Measurements from ENCODE around the gene ORMDL1. TPM values are rescaled to one million over a fixed set of nuclear protein-coding genes. Genes with fewer than 3 reads are reported as not detected.

ORMDL1 gene
- total and polyA plus RNA-seq, 4 donors: 22.1 to 64.9 (median 34.2) TPM

- Histone ChIP-seq H3K27me3 (ENCODE audit: control insufficient read depth in 4 of 4, insufficient read depth in 4 of 4, low read length in 3 of 4) (no peaks in the 10 kb centered on the region), H3K27ac (ENCODE audit: low read depth in 1 of 2, low read length in 2 of 2) (no peak overlapping the region), H3K9ac (ENCODE audit: low read depth in 1 of 2, low read length in 2 of 2) (no peak overlapping the region), H3K4me3 (ENCODE audit: low read depth in 1 of 3, low read length in 3 of 3) (no peak overlapping the region), H3K36me3 (ENCODE audit: control insufficient read depth in 4 of 4, insufficient read depth in 3 of 4, low read depth in 1 of 4, low read length in 3 of 4) (peaks cover 5 to 26% (median 13%) of the 10 kb centered on the region in 4 donors), H3K4me1 (ENCODE audit: control insufficient read depth in 4 of 4, insufficient read depth in 4 of 4, low read length in 3 of 4) (no peaks in the 10 kb centered on the region), H3K9me3 (ENCODE audit: control insufficient read depth in 4 of 4, low read length in 3 of 4) (no peaks in the 10 kb centered on the region)
- WGBS: 99% methylated on average over 1 of the region's 1 CpG
- DNase-seq (ENCODE audit: low spot score): no peak
- TF ChIP-seq YY1 (IDR thresholded peaks at IDR 0.05) (no peak), TAF1 (conservative IDR thresholded peaks at IDR 0.05) (no peak), RAD21 (IDR thresholded peaks at IDR 0.05) (no peak), ATF3 (IDR thresholded peaks at IDR 0.05) (no peak), REST (IDR thresholded peaks at IDR 0.05) (no peak), FOXA2 (IDR thresholded peaks at IDR 0.05) (no peak), ZBTB33 (IDR thresholded peaks at IDR 0.05) (no peak), CTCF (IDR thresholded peaks at IDR 0.05; ENCODE audit: low read depth, low read length, missing input control) (no peak), SP1 (IDR thresholded peaks at IDR 0.05) (no peak), HNF4G (IDR thresholded peaks at IDR 0.05) (no peak)
Observed at GRCh38 chr2:189794310-189794709, 10.2 kb upstream of the ORMDL1 start.

GRCh38 chr2:189791338-189792042, 7.4 kb upstream of the ORMDL1 start:
- Histone ChIP-seq H3K36me3 (ENCODE audit: control insufficient read depth in 4 of 4, insufficient read depth in 3 of 4, low read depth in 1 of 4, low read length in 3 of 4) (peaks cover 5 to 23% (median 13%) of the 10 kb centered on the region in 4 donors), H3K27me3 (ENCODE audit: control insufficient read depth in 4 of 4, insufficient read depth in 4 of 4, low read length in 3 of 4) (no peaks in the 10 kb centered on the region), H3K4me3 (ENCODE audit: low read depth in 1 of 3, low read length in 3 of 3) (no peak overlapping the region), H3K9ac (ENCODE audit: low read depth in 1 of 2, low read length in 2 of 2) (no peak overlapping the region), H3K9me3 (ENCODE audit: control insufficient read depth in 4 of 4, low read length in 3 of 4) (no peaks in the 10 kb centered on the region), H3K27ac (ENCODE audit: low read depth in 1 of 2, low read length in 2 of 2) (no peak overlapping the region), H3K4me1 (ENCODE audit: control insufficient read depth in 4 of 4, insufficient read depth in 4 of 4, low read length in 3 of 4) (no peaks in the 10 kb centered on the region)
- 88% methylated on average over 12 of the region's 12 CpGs for WGBS
- DNase-seq (ENCODE audit: low spot score): no peak
- TF ChIP-seq EGR1 (IDR thresholded peaks at IDR 0.05; ENCODE audit: low read depth in 2 of 2): no peak
- TF ChIP-seq FOXA2 (IDR thresholded peaks at IDR 0.05): no peak
- TF ChIP-seq NR2F2 (IDR thresholded peaks at IDR 0.05): no peak
- no peak for TF ChIP-seq ZBTB33 (IDR thresholded peaks at IDR 0.05)
- no peak for TF ChIP-seq FOXA1 (IDR thresholded peaks at IDR 0.05)
- TF ChIP-seq YY1 (IDR thresholded peaks at IDR 0.05): no peak
- no peak for TF ChIP-seq JUND (IDR thresholded peaks at IDR 0.05)
- no peak for TF ChIP-seq CTCF (IDR thresholded peaks at IDR 0.05; ENCODE audit: low read depth, low read length, missing input control)
- no peak for TF ChIP-seq SP1 (IDR thresholded peaks at IDR 0.05)
- TF ChIP-seq REST (IDR thresholded peaks at IDR 0.05): no peak
